GM18517 (cell line): ENCODE measurements around the gene GFPT2.
"Not testable (repeated sequence)": the region's sequence is repeated elsewhere in the genome, so short reads cannot be mapped to it uniquely, and the experiment has no call there.

Experiments used
- ATAC-seq: cut with Tn5 transposase; IDR thresholded peaks from one replicate; pipeline ENCODE4 v1.9.1; 2021; ENCODE audit warnings: mild to moderate bottlenecking, moderate library complexity; ENCODE audit not compliant: unreplicated experiment

Gene GFPT2

GRCh38 chr5:180313677-180314505, 39.2 kb downstream of the GFPT2 start:
- ATAC-seq = no peak

- no peak for ATAC-seq
Measured at GRCh38 chr5:180311216-180311615, 41.9 kb downstream of the GFPT2 start.

- no peak for ATAC-seq
Measured at GRCh38 chr5:180306796-180307195, 46.3 kb downstream of the GFPT2 start.

DNA sequence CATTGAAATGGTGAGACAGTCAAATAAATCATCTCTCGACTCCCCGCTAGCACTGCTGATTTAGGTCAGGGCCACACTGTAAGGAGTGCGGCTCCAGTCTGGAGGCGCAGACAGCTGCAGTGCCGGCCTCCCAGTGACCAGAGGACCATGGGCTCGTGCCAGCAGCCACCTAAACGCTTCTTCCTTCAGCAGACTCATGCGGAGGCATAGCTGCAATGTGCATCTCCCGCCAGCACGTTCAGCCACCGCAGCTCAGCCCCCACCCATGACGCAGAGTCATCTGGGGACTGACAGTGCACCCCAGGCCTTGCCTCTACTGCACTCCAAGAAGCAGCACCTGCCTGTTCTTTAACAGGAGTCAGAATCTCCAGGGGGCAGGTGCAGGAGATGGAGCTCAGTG, 47.7 kb downstream of the GFPT2 start:
- no peak for ATAC-seq

DNA sequence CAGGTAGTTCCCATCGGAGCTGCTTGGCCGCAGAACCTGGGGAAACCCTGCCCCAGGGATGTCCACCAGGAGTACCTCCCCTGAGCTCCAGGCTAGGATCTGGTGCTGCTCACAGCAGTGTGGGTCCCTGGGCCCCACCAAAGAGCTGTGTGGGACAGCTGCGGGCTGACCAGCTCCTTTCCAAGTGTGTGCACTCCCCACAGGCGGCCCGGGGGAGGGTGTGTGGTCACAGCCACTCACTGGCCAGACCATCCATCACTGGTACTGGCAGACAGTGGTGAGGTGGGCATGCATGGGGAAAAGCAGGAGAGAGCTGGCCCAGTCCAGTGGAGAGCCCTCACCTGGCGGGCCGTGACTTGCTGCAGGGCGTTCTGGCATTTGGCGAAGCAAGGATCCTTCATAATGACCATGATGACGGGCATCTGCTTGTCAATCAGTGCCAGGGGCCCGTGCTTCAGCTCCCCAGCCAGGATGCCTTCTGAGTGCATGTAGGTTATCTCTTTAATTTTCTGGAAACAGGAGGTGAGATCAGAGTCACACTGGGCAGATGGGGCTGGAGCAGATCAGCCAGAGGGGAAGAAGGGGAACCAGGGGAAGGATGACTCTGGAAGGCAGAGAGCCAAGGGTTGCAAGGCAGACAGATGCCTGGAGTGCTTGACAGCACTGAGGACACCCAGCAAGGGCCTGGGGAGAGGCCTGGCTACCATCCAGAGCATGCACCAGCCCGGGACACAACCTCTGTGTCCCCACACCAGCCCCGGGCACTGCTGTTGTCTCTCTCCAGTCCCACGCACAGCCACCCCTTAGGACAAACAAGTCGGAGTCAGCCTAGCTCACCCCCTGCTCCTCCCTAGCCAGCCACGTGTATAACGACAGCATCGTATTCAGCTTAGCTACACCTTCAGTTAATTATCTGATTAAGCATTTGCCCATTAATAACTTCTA, 48.4 kb downstream of the GFPT2 start:
- no peak for ATAC-seq

GRCh38 chr5:180304016-180304292, 49.2 kb downstream of the GFPT2 start:
- ATAC-seq = no peak

DNA sequence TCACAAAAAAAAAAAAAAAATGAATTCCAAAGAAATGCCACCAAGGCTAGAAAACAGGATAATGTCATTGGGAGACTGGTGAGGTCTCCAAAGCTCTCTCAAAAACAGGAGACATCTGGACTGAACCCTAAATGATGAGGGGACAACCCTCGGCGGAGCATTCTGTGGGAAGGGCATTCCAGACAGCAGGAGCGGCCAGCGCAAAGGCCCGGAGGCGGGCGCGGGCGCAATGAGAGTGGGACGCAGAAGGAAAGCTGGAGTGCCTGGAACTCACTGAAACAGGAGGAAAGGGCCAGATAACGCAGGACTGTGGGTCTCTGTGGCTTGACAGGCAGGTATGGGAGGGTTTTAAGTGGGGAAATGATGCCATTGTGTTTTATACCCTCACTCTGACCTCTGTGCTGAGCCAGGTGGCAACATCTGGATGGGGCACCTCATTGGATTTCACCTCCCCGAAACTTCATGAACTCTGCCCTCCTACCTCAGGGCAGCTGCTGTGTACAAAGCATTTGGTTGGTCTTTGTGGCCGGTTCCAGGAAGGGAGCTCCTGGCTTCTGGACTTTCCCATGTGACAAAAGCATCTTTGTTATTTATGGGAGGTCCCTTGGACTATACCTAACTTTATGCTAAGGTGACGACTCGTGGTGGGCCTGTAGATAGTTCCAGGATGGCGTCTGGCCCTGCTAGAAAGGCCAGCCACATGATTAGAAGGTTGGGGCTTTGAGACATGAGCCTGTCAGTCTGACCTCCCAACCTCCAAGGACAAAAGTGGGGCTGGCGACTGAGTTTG, 49.7 kb downstream of the GFPT2 start:
- no peak for ATAC-seq

- ATAC-seq = no peak
Measured at GRCh38 chr5:180302256-180302655, 50.9 kb downstream of the GFPT2 start.

DNA sequence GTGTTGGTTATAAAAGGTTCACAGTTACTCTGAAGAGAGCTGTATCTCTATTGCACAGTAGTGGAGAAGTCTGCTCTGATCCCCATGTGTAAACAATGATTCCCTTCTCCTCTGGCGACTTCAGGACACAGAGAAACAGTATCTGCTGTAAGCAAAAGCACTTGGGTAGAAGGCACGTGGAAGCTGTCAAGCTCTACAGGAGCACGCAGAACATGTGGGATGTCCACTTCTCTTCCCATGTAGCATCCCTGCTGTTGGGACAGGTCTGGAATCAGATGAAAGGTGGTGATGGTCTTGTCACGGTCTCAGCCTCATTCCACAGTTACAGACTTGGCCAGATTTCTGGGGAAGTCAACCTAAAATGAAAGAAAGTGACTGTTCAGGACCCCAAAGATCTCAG, 51.9 kb downstream of the GFPT2 start:
- no peak for ATAC-seq

DNA sequence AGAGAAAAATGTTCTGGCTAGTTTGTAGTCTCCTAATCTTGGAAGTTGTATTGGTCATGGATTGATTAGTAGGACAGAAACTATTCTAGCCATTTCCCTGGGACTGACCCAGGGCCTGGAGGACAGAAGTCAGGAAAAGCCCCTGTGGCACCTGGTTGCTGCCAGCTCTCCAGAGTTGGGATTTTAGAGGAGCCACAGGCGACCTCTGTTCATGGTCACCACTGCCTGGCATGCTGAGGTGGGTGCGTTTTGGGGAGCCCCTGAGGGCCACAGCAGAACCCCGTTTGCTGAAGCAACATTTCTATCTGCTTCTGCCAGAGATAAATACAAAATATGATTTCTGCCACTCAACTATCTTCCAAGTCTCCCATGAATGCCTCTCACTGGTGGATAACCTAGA, 53.6 kb downstream of the GFPT2 start:
- no peak for ATAC-seq

DNA sequence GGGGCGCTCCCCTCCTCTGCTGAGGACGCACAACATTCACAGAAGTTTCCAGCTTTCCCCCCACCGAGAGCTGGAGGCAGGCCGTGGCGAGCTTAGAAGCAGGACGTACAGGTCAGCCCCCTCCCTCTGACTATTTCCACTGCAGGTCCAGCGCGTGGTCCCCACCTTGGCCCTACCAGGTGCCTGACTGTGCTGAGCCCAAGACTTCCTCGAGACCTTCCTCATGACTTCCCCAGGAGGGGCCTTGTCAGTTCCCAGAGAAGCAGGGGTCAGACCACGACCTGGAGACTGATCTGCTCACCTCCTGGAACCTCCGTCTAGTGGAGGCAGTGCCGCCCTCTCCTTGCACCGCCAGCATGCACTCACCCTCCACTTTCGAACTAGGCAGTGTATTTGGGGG, 54.1 kb downstream of the GFPT2 start:
- not testable (repeated sequence) for ATAC-seq

DNA sequence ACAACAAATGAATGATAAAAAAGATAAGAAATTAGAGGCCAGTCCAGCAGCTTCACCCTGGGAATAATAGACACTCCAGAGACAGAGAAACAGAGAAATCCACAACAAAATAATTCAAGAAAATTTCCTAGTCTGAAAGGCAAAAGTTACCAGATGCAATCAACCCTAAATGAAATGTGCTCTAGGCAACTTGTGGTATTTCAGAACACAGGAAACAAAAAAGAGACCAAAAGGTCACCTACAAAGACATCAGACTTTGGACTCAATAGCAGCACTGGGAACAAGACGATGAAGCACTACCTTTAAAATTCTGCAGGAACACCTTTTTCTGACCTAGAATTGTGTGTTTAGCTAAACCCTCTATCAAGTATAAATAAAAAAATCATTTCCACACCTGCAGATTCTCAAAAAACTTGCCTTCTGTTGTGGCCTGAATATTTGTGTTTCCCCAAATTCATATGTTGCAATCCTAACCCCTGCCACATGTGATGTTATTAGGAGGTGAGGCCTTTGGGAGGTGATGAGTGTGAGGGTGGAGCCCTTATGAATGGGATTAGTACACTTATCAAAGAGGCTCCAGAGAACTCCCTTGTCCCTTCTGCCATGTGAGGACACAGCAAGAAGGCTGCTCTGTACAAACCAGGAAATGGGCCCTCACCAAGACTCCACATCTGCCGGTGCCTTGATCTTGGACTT, 55.4 kb downstream of the GFPT2 start:
- ATAC-seq = no peak

GRCh38 chr5:180296771-180297170, 56.4 kb downstream of the GFPT2 start:
- ATAC-seq = no peak

GRCh38 chr5:180294913-180295555, 58.1 kb downstream of the GFPT2 start:
- ATAC-seq = no peak

DNA sequence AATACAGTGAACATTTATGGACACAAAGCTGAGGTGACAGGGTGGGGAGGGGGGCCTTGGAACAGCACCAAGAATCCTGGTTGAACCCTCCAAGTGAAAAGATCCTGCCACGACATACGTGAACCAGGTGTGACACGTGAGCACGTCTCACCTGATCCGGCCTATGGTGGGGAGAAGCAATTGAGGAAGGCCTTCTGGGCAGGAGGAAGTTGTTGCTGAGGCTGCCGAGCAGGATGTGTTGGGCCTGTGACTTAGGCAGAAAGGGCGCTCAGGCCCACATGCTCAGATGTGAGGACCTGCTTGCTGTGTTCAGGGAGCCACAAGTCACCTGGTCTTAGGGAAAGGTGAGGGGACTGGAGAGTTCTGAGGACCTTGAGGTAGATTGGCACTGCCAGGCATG, 58.7 kb downstream of the GFPT2 start:
- no peak for ATAC-seq

DNA sequence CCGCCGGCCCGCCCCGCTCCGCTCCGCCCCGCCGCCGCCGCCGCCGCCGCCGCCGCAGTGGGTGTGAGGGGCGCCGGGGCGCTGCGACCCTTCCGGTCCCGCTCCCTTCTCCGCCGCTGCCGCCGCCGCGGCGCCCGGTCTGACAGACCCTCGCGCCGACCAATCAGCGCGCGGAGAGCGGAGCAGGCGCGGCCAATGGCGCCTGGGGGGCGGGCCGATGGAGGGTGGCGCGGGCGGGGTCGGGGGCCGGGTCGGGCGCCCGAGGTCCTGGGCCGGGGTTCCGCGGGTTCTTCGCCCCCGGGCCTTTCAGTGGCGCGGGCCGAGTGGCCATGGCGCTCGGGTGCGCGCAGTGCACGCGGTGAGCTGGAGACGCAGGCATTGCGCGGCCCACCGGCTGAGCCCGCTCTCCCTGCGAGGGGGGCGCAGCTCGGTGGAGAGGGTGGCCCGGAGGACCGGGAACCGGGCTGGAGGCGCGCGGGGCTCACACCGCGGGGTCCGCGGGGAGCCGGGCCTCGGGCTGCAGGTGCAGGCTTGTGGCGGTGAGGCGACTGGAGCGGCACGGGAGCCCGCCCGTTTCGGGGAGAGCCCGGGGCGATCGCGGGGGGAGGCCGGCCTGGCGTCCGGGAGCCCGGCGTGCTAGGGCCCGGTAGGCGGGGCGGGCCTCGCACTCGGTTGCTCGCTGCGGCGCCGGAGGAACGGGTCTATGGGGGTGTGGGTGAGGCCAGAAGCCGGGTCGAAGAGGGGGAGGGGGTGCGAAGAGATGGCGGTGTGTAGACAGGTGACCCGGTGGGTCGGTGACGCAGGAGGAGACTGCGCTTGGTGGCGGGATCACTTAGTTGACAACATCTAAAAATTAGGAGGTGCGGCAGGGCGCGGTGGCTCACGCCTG, 60.9 kb downstream of the GFPT2 start, which contains the start of gene MAPK9:
MAPK9 (minus strand) TSS at position 141 of the 889 bp plus-strand sequence. CDS start 11,522 bp downstream, outside the sequence.
- peak; percentile 74 for ATAC-seq

GRCh38 chr5:180291234-180291940, 61.7 kb downstream of the GFPT2 start:
- peak; percentile 23 for ATAC-seq

GRCh38 chr5:180290568-180291233, 62.4 kb downstream of the GFPT2 start:
- no peak for ATAC-seq
